ENCODE results near the gene IQCE.
A peak's percentile ranks its signal among the peaks of the same experiment; 100 is the strongest.

IQCE gene

DNA sequence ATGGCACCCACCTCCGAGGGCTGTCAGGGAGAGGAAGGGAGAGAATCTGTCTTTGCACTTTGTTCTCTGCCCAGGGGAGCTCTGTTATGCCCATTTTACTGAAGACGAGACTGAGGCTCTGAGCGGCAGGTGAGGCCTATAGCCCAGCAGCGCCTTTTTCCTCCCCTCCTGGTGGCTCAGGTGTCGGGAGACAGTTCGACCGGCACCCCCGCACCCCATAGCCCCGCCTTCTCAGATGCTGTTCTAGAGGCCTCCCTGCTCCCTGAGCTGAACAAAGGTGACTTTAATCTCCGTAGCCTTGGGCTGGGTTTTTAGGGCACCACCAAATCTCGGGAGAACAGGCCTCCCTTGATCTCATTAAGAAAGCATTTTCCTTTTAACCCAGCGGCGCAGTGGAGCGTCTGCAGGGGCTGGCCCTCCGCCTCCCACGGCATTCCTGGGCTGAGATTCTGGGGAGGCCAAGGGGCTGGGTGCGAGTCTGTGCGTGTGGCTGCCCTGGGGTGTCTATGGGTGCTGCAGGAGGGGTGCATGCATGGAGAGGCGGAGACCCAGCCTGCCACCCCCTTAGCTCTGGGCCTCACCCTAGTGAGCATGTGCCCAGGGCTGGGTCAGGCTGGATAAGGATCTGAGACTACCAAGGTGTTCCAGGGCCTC, 35.9 kb upstream of the IQCE start:
- Histone ChIP-seq H3K4me1 (ENCODE audit: control insufficient read depth, insufficient read depth, low read length) (peaks cover 55% of the 10 kb centered on the region), H3K27me3 (replicated peaks; ENCODE audit: control insufficient read depth, insufficient read depth, low read length) (no peaks in the 10 kb centered on the region), H3K36me3 (ENCODE audit: control insufficient read depth, insufficient read depth, low read length, severe bottlenecking) (peaks cover 4% of the 10 kb centered on the region), H3K4me3 (ENCODE audit: low read length) (peak overlapping the region; percentile 12), H3K9me3 (ENCODE audit: control insufficient read depth, low read length) (no peaks in the 10 kb centered on the region), H3K9ac (ENCODE audit: low read length) (peak overlapping the region; percentile 61)
- peak; percentile 68 for DNase-seq (ENCODE audit: low read depth)

DNA sequence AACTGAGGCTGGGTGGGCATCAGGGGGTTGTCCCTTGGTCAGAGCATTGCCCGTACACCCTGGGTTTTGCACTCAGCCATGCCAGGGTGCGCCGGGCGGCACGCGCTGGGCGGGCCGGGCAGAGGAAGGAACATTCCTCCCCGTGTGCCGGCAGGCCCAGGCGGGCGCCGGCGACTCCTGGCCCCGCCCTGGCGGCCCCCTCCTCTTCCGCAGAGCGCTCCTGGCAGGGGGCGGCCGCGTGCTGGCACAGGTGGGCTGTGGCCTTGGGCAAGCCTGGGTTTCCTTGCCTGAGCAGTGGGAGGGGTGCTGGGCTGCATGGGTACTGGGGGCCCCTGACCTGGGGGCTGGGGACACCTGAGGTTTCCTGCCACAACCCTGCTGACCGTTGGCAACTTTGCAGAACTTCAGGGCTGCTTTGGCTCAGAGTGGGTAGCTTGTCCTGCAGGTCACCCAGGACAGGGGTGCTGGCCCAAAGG, 35.3 kb upstream of the IQCE start:
- Histone ChIP-seq H3K4me3 (ENCODE audit: low read length) (peak overlapping the region; percentile 12), H3K9ac (ENCODE audit: low read length) (peak overlapping the region; percentile 61), H3K27me3 (replicated peaks; ENCODE audit: control insufficient read depth, insufficient read depth, low read length) (no peaks in the 10 kb centered on the region), H3K4me1 (ENCODE audit: control insufficient read depth, insufficient read depth, low read length) (peaks cover 55% of the 10 kb centered on the region), H3K36me3 (ENCODE audit: control insufficient read depth, insufficient read depth, low read length, severe bottlenecking) (peaks cover 4% of the 10 kb centered on the region), H3K9me3 (ENCODE audit: control insufficient read depth, low read length) (no peaks in the 10 kb centered on the region)
- DNase-seq (ENCODE audit: low read depth), result no peak

DNA sequence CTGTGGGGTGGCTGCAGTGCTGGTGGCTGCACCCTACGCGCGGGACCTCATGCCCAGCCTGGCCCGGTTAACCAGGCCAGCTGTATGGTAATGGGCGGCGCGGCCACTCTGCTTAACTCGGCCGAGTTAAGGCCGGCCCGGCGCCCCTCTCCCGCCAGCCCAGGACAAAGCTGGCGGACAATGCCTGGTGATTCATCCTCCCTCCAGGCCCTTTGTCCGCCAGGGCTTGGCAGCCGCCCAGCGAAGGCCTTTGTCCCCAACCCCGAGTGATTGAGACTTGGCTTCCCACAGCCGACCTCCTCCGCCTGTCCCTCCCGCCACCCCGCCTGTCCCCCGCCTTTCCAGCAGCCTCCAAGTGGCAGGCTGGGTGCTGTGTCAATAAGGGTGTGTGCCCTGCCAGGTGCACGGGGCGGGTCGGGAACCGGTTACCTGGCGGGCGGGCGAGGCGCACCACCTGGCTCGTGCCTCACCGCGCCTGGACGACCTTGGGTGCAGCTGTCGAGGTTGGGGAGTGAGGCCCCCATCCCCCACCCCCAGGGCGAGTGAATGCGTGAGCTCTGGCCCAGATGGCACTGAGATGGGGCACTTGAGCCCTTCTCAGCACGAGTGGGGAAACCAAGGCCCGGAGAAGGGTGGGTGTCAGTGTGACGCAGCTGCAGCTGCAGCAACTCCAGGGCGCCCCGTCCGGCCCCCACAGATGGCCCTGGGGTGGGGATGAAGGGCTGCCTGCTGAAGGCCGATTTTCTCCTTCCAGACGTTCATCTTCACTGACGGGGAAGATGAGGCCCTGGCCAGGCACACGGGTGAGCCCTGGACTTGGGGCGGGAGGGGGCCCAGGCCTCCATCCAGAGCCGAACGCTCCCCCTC, 34.6 kb upstream of the IQCE start:
- DNase-seq (ENCODE audit: low read depth), result peak; percentile 79

GRCh38 chr7:2524808-2525657, 33.7 kb upstream of the IQCE start:
- H3K36me3 ChIP-seq (ENCODE audit: control insufficient read depth, insufficient read depth, low read length, severe bottlenecking), result peaks cover 4% of the 10 kb centered on the region

More for the DNA sequence above, 34.6 kb upstream of the IQCE start:
- Histone ChIP-seq H3K4me3 (ENCODE audit: low read length) (peak overlapping the region; percentile 12), H3K9ac (ENCODE audit: low read length) (peak overlapping the region; percentile 61), H3K9me3 (ENCODE audit: control insufficient read depth, low read length) (no peaks in the 10 kb centered on the region), H3K27me3 (replicated peaks; ENCODE audit: control insufficient read depth, insufficient read depth, low read length) (no peaks in the 10 kb centered on the region), H3K4me1 (ENCODE audit: control insufficient read depth, insufficient read depth, low read length) (peaks cover 57% of the 10 kb centered on the region), H3K36me3 (ENCODE audit: control insufficient read depth, insufficient read depth, low read length, severe bottlenecking) (peaks cover 4% of the 10 kb centered on the region)

DNA sequence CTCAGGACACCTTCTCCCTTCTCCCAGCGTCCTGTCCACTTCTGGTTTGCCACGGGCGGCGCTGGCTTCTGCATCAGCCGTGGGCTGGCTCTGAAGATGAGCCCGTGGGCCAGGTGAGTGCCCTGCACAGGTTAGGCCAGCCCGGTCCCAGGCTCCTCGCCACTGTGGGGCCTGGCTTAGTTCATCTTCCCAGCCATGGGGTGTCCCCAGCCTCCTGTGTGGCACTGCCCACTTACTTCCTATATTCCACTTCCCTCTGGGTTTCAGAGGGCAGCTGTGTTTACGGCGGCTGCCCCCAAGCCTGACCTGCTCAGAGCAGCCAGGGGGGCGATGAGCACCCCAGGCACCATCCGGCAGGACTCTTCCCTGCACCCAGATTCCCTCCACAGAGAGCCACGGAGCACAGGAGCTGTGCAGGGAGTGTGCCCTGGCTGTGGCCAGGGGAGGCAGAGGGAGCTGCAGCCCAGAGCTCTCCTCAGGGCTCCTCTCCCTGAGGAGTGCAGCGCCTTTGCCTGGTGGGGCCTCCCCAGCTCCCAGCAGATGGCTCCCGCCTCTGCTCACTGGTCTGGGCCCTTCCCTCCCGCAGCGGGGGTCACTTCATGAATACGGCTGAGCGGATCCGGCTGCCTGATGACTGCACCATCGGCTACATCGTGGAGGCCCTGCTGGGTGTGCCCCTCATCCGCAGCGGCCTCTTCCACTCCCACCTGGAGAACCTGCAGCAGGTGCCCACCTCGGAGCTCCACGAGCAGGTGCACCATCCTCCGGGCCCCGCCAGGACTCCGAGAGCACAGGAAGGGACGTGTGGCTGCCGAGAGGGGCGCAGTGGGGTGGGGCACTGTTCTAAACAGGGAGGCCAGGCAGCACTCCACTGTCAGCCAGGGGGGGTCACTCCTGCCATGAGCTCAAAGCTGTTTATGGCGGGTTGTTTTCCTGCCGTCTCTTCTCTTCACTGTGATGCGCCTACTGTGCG, 32.8 kb upstream of the IQCE start:
- DNase-seq (ENCODE audit: low read depth), result no peak
- no peak overlapping the region for H3K4me3 ChIP-seq (ENCODE audit: low read length)
- peaks cover 68% of the 10 kb centered on the region for H3K4me1 ChIP-seq (ENCODE audit: control insufficient read depth, insufficient read depth, low read length)
- H3K9me3 ChIP-seq (ENCODE audit: control insufficient read depth, low read length), result no peaks in the 10 kb centered on the region
- peaks cover 4% of the 10 kb centered on the region for H3K36me3 ChIP-seq (ENCODE audit: control insufficient read depth, insufficient read depth, low read length, severe bottlenecking)
- no peak overlapping the region for H3K9ac ChIP-seq (ENCODE audit: low read length)
- no peaks in the 10 kb centered on the region for H3K27me3 ChIP-seq (replicated peaks; ENCODE audit: control insufficient read depth, insufficient read depth, low read length)

More at GRCh38 chr7:2524808-2525657, 33.7 kb upstream of the IQCE start:
- peaks cover 65% of the 10 kb centered on the region for H3K4me1 ChIP-seq (ENCODE audit: control insufficient read depth, insufficient read depth, low read length)
- H3K27me3 ChIP-seq (replicated peaks; ENCODE audit: control insufficient read depth, insufficient read depth, low read length), result no peaks in the 10 kb centered on the region
- no peak for DNase-seq (ENCODE audit: low read depth)
- H3K9ac ChIP-seq (ENCODE audit: low read length), result no peak overlapping the region
- H3K9me3 ChIP-seq (ENCODE audit: control insufficient read depth, low read length), result no peaks in the 10 kb centered on the region
- H3K4me3 ChIP-seq (ENCODE audit: low read length), result no peak overlapping the region

- no peak for DNase-seq (ENCODE audit: low read depth)
- Histone ChIP-seq H3K36me3 (ENCODE audit: control insufficient read depth, insufficient read depth, low read length, severe bottlenecking) (peaks cover 4% of the 10 kb centered on the region), H3K4me1 (ENCODE audit: control insufficient read depth, insufficient read depth, low read length) (peaks cover 65% of the 10 kb centered on the region)
Observed at GRCh38 chr7:2526659-2527504, 31.9 kb upstream of the IQCE start.

DNA sequence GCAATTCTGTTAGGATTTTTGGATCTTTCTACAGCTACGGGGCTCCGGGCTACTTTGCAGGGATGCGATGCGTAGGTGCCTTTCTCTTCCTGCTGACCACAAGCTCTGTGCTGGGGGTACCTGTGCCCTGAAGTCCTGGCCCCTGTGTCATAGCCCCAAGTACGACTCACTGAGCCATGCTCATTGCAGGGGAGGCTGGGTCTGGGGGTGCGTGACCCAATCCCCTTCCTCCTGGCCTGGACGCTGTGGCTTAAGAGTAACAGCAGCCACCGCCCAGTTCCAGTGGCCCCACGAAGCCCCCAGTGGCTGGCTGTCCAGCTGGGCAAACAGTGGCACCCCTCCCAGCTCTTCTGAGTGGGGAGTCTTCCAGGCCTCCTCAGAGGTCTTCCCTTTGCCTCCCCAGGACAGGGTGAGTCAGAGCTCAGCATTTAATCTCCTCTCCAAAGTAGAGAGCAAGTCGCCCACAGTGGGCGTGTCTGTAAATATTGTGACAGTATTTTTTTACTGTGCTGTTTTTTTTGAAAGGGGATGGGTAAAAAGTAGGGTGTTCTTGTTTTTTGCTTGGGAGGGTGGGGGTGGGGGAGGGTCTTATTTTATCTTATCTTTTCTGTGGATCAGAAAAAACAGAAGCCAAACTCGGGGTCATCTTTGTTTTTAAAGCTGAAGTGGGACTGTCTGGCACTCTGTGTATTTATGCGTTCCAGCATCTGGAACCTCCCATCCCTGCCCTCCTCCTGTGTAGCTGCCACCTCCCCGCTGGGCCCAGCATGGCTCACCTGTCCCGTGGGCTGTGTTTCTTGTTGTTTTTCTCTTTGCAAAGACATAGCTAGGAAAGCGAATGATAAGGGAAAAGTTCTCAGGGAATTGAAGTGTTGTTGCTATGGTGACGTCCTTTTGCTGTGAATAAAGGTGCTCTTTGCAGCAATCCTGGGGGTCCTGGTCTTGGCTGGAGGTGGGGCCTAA, 31.0 kb upstream of the IQCE start:
- H3K27me3 ChIP-seq (replicated peaks; ENCODE audit: control insufficient read depth, insufficient read depth, low read length), result no peaks in the 10 kb centered on the region
- H3K9ac ChIP-seq (ENCODE audit: low read length), result peak overlapping the region; percentile 56
- no peak overlapping the region for H3K4me3 ChIP-seq (ENCODE audit: low read length)
- no peaks in the 10 kb centered on the region for H3K9me3 ChIP-seq (ENCODE audit: control insufficient read depth, low read length)
- peaks cover 58% of the 10 kb centered on the region for H3K4me1 ChIP-seq (ENCODE audit: control insufficient read depth, insufficient read depth, low read length)
- peaks cover 4% of the 10 kb centered on the region for H3K36me3 ChIP-seq (ENCODE audit: control insufficient read depth, insufficient read depth, low read length, severe bottlenecking)
- peak; percentile 81 for DNase-seq (ENCODE audit: low read depth)

More at GRCh38 chr7:2526659-2527504, 31.9 kb upstream of the IQCE start:
- no peaks in the 10 kb centered on the region for H3K9me3 ChIP-seq (ENCODE audit: control insufficient read depth, low read length)
- no peaks in the 10 kb centered on the region for H3K27me3 ChIP-seq (replicated peaks; ENCODE audit: control insufficient read depth, insufficient read depth, low read length)
- H3K9ac ChIP-seq (ENCODE audit: low read length), result no peak overlapping the region
- no peak overlapping the region for H3K4me3 ChIP-seq (ENCODE audit: low read length)

- H3K4me3 ChIP-seq (ENCODE audit: low read length), result no peak overlapping the region
- H3K9ac ChIP-seq (ENCODE audit: low read length), result peak overlapping the region; percentile 56
- DNase-seq (ENCODE audit: low read depth), result no peak
- H3K4me1 ChIP-seq (ENCODE audit: control insufficient read depth, insufficient read depth, low read length), result peaks cover 50% of the 10 kb centered on the region
- H3K36me3 ChIP-seq (ENCODE audit: control insufficient read depth, insufficient read depth, low read length, severe bottlenecking), result peaks cover 4% of the 10 kb centered on the region
- H3K27me3 ChIP-seq (replicated peaks; ENCODE audit: control insufficient read depth, insufficient read depth, low read length), result no peaks in the 10 kb centered on the region
- no peaks in the 10 kb centered on the region for H3K9me3 ChIP-seq (ENCODE audit: control insufficient read depth, low read length)
Observed at GRCh38 chr7:2528481-2529095, 30.2 kb upstream of the IQCE start.
